SW480 (cell line): ENCODE measurements around the gene HHIPL1.

Source experiments
- DNase-seq: peaks from one replicate; pipeline ENCODE4 v3.0.0-alpha.2; 2016; ENCODE audit warnings: low spot score

The HHIPL1 gene

GRCh38 chr14:99689266-99690236 is 44.6 kb downstream of the HHIPL1 start:
- no peak for DNase-seq

GRCh38 chr14:99690636-99691035 is 45.7 kb downstream of the HHIPL1 start:
- DNase-seq: no peak

GRCh38 chr14:99691111-99691885 is 46.4 kb downstream of the HHIPL1 start:
- no peak for DNase-seq

GRCh38 chr14:99693918-99694317 is 49.0 kb downstream of the HHIPL1 start:
- no peak for DNase-seq

GRCh38 chr14:99696929-99697328 is 52.0 kb downstream of the HHIPL1 start:
- no peak for DNase-seq

- DNase-seq: no peak
Observed at GRCh38 chr14:99698236-99698635, 53.3 kb downstream of the HHIPL1 start.

GRCh38 chr14:99698642-99699041 is 53.7 kb downstream of the HHIPL1 start:
- DNase-seq: no peak

GRCh38 chr14:99699085-99699760 is 54.3 kb downstream of the HHIPL1 start:
- DNase-seq: no peak

- no peak for DNase-seq
Observed at GRCh38 chr14:99699861-99700260, 54.9 kb downstream of the HHIPL1 start.

GRCh38 chr14:99700379-99700778 is 55.5 kb downstream of the HHIPL1 start:
- DNase-seq: no peak

GRCh38 chr14:99701260-99701659 is 56.3 kb downstream of the HHIPL1 start:
- DNase-seq: no peak

GRCh38 chr14:99702115-99702514 is 57.2 kb downstream of the HHIPL1 start:
- DNase-seq: no peak

GRCh38 chr14:99703381-99703780 is 58.5 kb downstream of the HHIPL1 start:
- no peak for DNase-seq

GRCh38 chr14:99704037-99704436 is 59.1 kb downstream of the HHIPL1 start:
- no peak for DNase-seq

- DNase-seq: no peak
Observed at GRCh38 chr14:99706107-99706900, 61.4 kb downstream of the HHIPL1 start.

GRCh38 chr14:99707420-99707819 is 62.5 kb downstream of the HHIPL1 start:
- no peak for DNase-seq

GRCh38 chr14:99707921-99708320 is 63.0 kb downstream of the HHIPL1 start:
- DNase-seq: no peak

GRCh38 chr14:99708449-99708848 is 63.5 kb downstream of the HHIPL1 start:
- no peak for DNase-seq

GRCh38 chr14:99713972-99714371 is 69.0 kb downstream of the HHIPL1 start:
- DNase-seq: no peak

- DNase-seq: no peak
Observed at GRCh38 chr14:99715266-99716000, 70.5 kb downstream of the HHIPL1 start.
